Activated CD8-positive, alpha-beta memory T cell treated with anti-CD3 and anti-CD28 coated beads for 24 hours (primary cell): ENCODE data around the gene INPP5E.

ENCODE experiments used
- DNase-seq: peaks from one replicate; pipeline ENCODE4 v3.0.0-alpha.2; 2020

INPP5E gene

DNA sequence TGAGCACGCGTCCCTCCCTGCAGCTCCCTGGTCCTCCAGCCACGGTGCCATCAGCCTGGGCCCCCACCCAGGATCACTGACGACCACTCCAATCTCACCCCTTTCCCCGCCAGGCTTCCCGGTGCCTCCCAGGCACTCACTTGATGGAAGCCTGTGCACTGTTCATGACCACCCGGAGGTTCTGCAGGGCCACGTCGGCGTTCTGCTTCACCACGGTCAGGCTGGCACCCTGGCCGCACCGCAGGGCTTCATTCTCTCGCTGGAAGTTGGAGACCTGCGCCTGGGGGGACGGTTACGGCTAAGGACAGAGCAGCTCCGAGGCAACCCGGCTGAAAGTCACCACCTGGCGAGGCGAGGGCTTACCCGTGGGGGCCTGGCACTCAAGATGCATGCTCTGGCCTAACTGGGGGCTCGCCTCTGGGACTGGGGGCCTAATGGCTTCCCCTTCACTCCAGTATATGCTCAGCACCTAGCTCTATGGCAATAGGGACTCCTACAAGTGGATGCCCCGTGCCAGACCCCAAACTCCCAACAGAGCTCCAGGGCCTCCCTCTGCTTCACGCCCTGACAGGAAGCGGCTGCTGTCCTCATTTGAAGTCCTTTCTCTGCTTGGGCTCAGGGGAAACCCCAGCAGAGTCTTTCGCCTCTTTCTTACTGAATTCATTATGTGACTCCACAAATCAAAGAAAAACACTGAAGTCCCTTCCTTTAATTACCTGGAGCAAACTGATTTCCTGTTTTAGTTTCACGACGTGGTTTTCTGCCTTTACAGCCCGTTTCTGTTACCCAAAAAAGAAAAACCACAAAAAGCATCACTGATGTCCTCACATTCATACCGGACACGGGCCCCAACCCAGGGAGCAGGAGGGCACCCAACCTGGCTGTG is 35.5 kb downstream of the INPP5E start:
- peak; percentile 77 for DNase-seq

DNA sequence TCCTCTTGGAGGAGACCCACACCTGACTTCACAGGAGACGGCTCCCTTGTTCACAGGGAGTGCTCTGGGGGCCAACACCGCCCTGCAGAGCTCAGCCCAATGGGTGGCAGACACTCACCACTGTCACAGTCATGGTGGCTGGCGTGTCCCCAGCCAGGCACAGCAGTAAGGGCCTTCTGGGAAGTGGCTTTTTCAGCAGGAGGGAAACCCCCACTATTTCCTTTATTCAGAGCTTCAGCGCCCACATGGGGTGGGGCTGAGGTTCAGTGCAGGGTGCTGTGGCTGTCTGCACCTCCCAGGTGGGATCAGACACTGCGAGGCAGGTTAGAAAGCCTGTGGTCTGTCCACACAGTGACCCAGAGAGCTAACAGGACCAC is 36.1 kb downstream of the INPP5E start:
- DNase-seq: peak; percentile 84

DNA sequence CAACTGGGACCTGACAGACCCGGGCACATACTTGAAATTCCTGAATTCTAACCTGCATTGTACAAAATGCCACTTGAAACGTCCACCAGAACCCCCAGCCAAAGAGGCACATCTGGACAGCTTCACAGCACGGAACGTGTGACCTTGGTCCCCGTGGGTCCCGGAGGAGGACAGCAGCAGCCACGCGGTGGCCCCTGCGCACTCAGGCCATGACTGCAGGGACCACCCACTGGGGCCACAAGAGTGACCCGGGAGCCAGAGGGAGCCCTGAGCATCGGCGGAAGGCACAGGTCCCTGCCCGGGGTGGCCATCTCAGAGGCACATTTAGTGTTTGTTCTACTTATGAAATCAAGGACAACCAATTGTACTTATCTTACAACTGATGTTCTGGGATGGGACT is 37.6 kb downstream of the INPP5E start:
- DNase-seq: no peak

DNA sequence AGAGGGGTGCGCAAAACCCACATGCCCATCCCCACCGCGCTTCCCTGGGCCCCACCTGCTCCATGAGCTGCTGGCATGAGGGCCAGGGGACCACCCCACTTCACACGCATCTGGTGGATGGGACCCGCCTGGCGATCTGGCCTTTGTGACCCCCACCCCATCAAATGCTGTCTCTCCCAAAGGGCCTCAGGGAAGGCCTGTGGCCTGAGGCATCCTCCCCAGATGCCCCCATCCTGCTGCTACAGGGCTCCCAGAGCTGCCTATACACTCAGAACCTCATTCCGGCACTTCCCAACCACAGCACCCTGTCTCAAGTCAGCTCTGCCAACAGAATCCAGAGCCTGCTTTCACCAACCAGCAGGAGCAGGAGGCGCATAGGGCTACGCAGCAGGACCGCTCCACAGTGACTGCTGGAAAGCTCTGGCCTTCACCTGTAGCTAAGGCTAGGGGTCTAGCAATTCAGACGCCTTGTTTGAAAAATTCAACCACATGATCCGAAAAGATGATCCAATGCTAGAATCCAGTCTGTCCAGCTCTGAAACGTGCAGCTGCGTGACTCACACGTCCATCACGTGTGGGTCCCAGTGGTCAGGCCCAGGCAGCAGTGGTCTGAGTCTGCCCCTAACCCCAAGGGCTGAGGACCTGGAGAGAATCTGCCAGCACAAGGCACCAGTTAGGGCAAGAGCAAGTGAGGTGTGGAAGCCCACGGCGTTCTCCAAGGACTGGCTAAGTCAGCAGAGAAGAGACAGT is 38.3 kb downstream of the INPP5E start:
- DNase-seq: no peak

DNA sequence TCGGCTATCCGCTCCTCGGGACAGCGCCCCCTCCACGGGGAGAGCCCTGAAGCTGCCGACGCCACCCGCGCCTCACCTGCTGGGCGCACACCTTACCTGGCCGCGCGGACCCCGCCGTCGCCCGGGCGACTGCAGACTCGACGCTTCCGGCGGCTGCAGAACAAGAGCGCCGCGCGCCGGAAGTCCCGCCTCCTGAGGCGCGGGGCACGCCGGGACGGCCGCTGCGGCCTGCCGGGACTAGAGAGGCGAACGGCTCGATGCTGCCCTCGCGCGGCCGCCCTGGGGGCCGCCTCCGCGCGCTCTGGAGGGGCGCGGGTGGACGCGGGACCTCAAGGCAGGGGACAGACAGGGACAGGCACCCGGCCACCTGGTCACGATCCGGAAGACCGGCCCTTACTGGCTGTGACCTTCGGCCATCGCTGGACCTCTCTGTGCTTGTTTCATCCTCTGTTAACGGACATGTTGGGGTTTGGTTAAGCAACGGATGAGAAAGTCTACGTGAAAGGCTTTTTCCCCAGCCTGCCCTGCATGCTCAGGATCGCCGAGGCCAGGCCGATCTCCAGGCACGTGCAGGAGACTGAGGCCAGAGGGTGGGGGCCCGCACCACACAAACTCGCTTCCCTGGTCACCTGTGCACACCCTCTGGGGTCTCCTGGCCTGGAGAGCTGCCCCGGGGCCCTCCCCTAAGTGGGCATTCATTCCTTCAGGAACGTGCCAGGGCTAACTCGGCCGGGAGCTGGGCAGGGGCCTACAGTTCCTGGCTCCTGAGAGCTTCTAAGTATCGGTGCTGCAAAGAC is 39.4 kb downstream of the INPP5E start, which contains the start of gene SNAPC4:
SNAPC4 (minus strand) TSS at position 133 of the 797 bp plus-strand sequence. CDS start 1,742 bp downstream, outside the sequence.
- peak; percentile 95 for DNase-seq

DNA sequence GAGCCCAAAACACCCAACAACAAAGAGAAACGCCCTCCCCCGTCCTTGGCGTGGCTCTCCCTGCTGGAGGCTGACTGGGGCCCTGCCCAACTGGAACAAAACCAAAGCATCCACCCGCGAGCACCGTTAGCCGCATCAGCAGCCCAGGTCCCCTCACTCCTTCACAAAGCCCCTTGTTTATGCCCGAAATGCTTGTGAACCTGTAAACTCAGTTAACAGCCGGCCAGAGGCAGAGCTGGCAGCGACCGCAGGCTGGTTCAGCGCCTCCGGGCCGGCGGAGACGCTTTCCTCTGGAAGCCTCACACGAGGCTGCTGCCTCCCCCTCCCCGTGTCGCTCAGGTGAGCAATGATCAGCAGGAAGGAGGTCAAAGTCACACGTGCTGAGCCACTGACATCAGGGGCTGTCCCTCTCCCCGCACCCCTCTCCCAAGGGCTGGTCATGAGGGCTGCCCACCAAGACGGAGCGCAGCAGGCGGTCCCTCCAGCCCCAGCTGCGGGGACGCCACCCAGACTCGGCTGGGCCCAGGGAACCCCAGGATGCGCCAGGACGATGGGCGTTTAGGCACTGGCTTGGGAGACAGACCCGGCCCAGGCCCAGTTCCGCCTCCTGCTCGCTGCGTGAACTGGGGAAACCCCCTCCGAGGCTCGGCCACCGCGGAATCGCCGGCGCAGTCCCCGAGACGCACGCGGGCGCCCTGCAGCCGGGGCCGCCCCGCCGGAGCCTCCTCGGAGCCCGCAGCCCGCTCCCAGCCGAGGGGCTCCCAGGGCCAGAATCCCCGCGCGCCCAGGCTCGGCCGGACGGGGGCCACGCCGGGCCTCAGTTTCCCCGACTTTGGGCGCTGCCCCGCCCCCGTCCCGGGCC is 40.2 kb downstream of the INPP5E start:
- DNase-seq: peak; percentile 77

DNA sequence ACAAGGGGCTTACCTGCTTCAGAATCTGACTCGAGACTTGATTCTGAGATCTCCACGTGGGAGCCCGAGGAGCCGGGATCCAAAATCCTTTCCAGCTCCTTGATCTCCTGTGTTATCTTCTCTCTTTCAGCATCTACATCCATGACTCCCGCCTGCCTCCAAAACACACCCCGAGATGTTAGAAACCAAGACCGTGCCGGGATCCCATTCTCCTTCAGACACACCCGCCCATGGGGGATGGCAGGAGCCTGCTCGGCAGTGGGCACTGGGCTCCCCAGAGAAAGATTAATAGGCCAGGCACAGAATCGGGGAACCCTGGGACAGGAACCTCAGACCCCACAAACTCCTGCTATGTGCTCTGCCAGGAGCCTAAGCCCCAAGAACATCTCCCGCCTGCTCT is 41.4 kb downstream of the INPP5E start:
- DNase-seq: no peak

DNA sequence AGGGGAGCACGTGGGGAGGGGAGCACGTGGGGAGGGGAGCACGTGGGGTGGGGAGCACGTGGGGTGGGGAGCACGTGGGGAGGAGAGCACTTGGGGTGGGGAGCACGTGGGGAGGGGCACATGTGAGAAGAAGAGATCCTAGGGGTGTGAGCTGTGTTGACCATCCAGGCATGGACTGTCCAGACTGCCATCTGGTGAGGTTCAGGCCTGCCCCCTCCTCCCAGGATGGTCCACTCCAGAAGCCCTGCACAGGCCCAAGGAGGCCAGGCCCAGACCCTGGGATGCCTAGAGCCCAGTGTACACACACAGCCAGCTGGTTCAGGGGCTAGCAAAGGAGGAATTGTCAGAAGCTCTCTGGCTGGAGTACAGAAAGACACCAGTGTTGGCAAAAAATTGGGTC is 42.0 kb downstream of the INPP5E start:
- no peak for DNase-seq

DNA sequence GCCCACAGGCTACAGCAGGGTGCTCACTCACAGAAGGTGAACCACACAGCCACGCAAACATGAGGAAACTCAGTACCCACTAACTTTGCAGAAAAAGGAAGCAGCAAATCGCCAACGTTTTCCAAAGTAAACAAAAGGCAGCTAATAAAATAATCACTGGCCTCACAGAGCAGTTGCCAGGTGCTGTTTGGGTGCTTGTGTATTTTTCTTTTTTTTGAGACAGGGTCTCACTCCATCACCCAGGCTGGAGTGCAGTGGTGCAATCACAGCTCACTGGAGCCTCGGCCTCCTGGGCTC is 43.5 kb downstream of the INPP5E start:
- no peak for DNase-seq

DNA sequence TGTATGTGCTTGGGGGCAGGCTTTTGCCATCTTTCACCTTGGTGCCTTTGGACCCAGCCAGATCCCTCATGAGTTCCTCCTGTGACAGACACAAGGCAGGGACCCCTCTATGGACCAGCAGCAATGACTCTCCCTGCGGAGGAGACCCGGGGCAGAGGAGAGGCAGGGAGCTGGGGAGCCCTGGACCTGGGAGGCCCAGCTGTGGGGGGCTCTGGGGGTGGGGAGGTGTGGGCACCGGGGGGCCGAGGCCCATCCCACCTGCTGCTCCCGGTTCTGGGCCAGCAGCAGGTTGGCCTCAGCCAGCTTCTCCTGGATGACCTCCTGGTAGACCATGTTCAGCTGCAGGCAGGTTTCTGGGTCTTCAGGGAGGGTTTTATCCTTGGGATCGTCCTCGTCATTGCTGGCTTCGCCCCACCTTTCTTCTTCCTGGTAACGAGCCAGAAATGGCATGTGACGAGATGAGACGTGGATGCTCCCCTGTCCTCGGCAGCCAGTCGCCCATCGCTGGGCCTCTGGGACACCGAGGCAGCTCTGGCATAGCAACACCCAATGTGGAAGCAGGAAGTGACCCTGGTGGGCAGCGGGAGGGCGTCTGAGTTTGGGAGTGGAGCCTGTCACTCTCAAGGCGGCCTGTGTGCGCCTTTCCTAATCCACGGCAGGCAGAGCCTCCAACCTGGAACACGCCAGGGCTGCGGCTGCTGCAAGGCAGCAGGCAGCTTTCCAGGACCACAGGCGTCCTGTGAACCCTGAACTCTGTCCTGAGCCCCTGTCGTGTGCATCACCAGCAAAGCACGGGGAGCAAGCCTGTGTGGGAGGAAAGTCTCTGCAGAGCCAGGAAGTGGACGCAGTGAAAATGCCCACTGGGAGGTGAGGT is 44.1 kb downstream of the INPP5E start:
- no peak for DNase-seq

DNA sequence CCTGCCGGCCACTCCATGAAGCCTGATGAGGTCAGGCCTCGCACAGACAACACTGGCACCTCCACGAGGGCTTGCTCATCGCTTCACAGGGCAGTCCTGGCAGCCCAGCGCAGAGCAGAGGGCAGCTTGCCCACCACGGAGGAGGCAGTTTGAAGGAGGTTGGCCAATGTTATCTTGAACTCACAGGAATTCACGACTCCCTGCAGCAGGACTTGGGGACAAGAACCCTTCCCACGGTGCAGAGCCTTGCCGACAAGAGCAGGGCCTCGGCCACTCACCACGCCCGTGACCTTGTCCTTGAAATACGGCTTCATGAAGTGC is 44.7 kb downstream of the INPP5E start:
- no peak for DNase-seq

DNA sequence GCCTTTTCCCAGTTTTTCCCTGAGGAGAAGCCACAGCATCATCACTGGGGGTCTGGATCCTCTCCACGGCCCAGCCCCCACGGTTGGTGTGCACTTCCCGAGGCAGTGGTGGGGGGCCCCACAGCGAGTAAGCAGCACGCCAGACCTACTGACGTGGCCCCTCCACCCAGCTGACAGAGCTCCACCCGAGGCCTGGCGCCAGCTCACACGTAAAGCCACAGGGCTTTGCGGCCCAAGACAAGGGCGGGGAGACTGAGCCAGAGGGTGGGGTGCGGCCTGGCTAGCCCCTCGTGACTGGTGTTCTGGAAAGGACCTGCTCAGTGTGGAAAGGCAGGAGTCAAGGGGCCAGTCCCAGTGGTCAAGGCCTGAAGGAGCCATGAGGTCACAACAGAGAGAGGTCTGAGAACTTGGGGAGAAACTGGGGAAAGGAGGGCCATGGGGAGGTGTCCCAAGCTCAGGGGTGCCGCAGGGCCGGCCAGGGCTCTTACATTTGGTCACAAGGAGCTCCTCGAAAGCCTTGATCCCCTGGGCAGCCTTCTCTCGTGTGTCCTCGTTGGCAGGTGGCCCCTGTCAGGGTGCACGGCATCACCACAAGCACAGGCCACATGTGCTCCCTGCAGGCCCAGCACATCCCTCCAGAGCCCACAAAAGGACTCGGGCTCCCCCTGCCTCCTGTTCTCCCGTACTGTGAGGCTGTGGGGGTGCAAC is 45.2 kb downstream of the INPP5E start:
- DNase-seq: no peak

DNA sequence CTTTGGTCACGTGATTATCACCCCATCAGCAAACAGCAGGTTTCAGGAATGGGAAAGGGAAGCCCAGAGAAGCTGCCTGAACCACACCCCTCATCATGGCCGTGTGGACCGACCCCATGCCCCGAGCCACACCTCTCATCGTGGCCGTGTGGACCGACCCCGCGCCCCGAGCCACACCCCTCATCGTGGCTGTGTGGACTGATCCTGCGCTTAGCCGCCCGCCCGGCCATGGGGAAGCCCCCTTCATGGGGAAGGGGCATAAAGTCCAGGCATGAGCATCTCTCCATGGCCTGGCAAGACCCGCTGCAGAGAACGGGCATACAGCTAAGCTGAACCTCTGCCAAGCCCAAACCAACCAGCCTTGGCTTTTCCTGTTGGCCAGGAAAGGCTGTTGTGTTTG is 46.1 kb downstream of the INPP5E start:
- no peak for DNase-seq

DNA sequence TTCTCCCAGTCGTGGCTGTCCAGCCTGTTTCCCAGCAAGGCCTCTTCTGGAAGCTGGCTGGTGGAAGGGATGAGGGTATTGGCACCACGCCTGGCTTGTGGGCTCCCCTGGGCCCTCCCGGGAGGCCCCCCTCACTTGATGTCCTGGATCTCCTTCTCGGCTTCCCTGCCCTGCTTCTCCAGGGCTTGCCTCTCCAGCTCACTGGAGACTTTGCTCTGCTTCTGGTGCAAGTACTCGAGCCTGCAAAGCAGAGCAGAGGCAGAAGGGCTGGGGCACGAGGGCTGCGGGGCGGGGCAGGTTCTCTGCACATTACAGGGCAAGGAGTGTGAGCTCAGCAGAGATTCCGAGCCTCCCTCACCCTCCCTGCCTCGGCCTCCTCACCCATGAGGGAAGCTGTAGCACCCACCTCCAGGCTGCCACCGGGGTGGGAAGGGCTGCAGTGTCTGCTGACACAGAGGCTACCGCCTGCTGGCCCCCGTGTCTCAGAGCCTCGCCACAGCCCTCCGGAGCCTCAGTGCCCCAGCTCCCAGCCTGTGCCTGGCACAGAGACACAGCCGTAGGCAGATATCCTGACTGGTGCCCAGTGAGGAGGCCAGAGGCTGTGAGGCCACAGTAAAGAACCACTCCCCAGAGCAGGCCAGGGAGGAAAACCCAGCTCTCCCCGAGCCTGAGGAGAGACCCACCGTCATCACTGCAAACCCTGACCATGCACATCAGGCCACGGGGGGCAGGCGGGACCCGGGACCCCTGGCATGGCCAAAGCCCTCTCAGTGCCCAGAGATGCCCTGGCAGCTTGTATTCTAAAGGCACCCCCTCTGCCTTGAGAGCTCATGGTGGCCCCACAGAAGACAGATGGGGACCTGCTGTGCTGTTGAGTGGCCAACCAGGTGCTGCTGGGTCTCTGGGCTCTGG is 46.9 kb downstream of the INPP5E start:
- DNase-seq: no peak

DNA sequence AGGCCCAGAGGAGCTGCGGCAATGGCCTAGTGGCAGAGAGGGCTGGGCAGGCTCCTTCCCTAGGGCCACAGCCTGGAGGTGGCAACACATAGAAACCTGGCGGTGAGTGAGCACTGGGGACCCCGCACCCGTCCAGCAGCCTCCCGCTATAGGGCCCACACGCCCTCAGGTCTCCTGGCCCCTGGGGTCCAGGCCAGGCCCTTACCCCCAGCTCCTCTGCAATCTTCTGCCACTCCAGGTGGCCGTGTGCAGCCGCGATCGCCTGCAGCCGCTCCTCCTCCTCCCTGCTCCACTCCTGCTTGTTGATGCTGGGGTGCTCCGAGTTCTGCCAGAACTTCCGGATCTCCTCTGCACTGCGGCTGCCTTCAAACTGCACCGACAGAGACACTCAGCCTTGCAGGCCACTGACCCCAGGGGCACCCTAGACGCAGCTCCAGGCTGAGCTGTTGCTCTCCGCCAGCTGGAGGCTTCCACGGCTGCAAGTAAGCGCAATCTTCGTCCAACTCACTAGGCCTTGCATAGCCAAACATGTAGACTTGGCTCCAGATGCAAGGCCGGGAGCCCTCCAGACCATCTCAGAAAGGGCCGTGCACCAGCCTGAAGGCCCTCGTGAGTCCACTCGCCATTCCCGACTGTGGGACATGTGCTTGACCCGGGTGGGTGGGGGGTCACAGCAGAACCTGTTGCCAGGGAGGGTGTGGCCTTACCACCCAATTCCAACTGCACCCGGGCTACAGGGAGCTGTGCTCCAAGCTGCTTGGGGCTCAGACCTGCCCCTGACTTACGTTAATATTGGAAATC is 47.7 kb downstream of the INPP5E start:
- no peak for DNase-seq

DNA sequence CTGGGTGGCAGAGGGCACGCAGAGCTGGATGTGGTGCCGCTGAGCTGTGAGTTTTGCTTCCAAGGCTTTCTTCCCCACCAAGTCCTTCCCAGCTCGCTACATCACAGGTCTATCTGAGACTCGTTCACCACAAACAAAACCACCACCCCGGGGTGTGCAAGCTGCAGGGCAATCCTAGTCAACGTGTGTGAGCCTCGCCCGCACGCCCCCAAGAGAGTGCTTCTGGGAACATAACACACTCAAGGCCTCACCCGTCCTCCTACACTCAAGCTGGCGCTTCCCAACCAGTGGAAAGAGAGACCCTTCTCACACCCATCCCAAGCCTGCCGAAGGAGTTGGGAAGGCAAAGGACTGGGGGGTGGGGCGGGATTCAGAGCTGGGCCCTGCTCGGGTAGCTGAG is 50.2 kb downstream of the INPP5E start:
- no peak for DNase-seq

DNA sequence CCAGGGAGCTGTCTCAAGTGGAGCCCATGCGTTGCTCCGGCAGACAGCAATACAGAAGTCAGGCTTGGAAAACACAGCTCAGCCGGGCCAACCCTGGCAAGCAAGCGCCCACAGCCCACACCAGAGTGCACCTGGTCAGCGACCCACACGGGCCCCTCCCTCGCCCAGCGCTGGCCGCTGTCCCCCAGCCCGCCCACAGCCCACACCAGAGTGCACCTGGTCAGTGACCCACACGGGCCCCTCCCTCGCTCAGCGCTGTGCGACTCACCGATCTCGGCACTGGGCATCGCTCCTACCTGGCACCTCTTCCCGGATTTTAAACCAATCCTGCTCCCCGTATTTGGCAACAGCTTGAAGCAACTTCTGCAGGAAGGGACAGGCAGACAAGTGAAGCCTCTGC is 52.4 kb downstream of the INPP5E start:
- DNase-seq: no peak

DNA sequence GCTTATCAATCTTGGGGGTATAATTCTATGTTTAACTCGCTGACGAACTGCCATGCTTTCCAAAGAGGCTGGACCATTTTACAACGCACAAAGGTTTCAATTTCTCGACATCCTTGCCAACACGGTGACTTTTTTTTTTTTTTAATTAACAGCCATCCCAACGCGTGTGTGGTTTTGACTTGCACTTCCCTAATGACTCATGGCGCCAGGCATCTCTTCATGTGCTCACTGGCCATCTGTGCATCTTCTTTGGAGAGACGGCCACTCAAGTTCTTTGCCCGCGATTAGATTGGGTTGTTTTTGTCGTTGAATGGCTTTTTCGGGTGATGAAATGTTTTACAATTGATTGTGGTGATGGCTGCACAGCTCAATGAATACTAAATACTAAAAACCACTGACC is 53.6 kb downstream of the INPP5E start:
- no peak for DNase-seq

DNA sequence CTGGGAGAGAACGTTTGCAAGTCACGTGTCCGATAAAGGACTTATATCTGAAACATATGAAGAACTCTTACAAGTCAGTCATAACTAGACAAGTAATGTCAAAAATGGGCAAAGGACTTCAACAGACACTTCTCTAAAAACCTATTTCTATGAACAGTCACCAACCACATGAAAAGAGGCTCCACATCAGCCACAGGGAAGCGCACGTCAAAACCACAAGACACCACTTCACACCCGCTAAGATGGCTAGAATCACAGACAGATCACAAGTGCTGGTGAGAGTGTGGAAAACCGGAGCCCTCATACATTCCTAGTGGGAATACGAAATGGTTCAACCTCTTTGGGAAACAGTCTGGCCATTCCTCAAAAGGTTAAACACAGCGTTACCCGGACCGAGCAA is 54.6 kb downstream of the INPP5E start:
- no peak for DNase-seq
